NCI-H2171 treated with DMSO at 0.1 percent for 48 hours (cell line): Measurements from ENCODE around the gene MITF.

Experiments
- DNase-seq: peaks from one replicate; lab custom pipeline; 2025; lab: John Stamatoyannopoulos, UW

MITF gene, protein sequence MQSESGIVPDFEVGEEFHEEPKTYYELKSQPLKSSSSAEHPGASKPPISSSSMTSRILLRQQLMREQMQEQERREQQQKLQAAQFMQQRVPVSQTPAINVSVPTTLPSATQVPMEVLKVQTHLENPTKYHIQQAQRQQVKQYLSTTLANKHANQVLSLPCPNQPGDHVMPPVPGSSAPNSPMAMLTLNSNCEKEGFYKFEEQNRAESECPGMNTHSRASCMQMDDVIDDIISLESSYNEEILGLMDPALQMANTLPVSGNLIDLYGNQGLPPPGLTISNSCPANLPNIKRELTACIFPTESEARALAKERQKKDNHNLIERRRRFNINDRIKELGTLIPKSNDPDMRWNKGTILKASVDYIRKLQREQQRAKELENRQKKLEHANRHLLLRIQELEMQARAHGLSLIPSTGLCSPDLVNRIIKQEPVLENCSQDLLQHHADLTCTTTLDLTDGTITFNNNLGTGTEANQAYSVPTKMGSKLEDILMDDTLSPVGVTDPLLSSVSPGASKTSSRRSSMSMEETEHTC

DNA sequence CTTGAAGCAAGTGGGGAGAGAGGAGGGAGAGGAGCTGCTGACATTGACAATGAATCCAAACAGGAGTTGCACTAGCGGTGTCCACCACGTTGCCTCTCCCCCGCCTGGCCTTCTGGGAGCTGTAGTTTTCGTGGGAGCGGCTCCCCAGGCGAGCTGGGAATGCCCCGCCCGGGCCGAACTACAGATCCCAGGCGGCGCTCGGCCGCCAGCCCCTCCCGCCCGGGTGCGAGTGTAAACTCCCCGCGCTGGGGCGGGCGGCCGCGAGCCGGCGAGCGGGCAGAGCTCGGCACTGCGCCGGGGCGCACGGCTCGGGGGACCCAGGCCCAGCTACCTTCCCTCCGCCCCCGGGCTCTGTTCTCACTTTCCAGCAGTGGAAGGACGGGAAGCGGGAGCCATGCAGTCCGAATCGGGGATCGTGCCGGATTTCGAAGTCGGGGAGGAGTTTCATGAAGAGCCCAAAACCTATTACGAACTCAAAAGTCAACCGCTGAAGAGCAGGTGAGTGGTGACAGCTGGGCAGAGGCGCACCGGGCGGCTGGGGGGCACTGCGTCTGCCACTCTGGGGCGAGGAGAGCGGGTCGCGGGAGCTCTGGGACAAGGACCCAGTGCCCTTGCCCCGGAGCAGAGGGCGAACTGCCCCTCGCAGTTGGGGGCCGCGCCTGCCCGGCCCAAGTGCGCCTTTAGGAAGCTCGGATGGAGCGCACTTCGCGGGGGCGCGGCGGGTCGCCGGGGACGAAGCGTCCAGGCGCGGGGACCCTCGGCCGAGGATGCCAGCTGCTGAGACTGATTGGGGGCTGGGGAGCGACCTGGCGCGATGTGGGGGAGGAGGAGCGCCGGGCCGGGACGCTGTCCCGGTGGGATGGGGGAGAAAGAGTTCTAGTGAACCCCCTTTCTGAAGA lies at the start of gene MITF:
Gene MITF (plus strand): TSS at position 261 of the 899 bp plus-strand sequence. CDS start 134 bp downstream, at position 395.
- peak; percentile 78 for DNase-seq

DNA sequence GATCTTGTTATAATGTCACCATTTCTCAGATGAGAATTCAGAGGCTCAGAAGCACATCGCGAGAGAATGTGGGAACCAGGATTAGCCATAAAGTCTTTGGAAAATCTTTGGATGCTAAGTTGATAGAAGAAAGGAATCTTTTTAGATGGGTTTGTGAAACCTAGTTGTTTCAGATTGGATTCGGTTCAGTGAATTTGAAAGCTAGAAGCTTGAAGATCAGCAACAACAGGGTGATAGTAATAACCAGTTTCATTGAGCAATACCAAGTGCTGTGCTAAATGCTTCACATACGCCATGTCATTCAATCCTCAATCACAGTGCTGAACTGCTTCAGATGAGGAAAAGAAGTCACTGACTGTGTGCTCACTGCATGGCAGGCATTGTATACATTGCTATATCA lies 47.4 kb upstream of the MITF start:
- no peak for DNase-seq

- no peak for DNase-seq
These were observed 46.5 kb upstream of the MITF start for GRCh38 chr3:69692761-69693160.

DNA sequence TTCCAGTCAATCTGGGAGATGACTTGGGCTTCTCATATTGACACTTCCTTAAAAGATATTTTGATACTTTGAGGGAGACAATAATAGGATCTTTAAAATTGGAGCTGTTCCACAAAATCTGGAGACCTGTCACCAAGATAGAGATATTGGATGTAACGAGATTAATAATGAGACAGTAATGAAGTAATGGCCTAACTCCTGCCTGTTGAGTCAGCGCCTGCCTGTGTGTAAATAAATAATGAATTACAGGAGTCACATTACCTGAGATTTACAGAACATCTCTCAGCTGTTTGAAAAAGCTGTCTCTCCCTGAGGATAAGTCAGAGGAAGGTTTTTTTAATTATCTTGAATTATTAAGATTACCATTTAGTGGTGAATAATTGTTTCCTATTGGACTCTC lies 43.8 kb upstream of the MITF start:
- peak; percentile 41 for DNase-seq

DNA sequence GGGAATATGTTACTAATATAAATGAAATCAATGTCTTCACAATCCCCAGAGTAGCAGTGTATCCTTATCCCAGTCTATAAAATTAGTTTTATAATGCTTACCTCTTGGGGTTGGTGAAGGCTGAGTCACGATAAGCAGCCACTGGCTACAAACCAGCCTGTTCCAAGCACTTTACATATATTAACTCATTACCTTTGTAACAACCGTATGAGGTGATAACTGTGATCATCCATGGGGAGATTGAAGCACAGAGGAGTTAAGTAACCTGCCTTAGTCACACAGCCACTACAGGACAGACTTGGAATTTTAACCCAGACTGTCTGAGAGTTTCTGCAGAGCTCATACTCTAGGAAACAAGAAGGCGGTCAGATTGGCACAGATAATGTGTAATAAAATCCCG lies 43.3 kb upstream of the MITF start:
- no peak for DNase-seq

GRCh38 chr3:69696367-69696766 lies 42.9 kb upstream of the MITF start:
- DNase-seq, result no peak

- no peak for DNase-seq
These were observed 41.9 kb upstream of the MITF start for GRCh38 chr3:69697381-69697780.

DNA sequence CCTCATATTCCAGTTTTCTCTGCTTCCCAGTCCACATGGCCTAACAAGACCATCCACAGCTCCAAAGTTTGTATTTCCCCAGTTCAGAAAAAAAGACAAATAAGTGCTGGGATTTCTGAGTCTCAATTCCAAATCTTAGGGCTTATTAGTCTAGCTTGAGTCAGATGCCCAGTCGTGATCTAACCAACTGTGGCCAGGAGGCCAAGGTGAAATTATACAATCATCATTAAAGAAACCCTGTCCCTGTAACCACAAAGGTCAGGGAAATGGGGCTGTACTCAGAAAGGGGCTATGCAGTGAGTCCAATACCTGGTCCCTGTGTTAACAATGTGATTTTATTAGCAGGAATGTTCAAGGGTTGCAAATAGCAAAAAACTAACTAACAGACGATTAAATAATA lies 40.5 kb upstream of the MITF start:
- no peak for DNase-seq

- no peak for DNase-seq
These were observed 40.1 kb upstream of the MITF start for GRCh38 chr3:69699183-69699582.

DNA sequence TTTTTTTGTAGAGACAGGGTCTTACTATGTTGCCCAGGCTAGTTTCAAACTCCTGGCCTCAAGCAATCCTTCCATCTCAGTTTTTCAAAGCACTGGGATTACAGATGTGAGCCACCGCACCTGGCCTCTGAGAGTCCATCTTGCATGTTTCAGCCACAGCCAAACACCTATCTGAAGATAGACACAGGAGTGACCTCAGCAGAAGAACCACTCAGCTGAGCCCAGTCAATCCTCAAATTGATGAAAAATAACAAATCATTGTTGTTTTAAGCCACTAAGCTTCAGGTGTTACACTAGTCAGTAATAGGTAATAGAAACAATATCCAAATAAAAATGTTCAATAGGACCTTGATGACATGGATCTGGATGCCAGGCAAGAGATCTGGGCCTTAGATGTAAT lies 38.3 kb upstream of the MITF start:
- no peak for DNase-seq

- DNase-seq, result no peak
These were observed 28.9 kb upstream of the MITF start for GRCh38 chr3:69710153-69710977.

DNA sequence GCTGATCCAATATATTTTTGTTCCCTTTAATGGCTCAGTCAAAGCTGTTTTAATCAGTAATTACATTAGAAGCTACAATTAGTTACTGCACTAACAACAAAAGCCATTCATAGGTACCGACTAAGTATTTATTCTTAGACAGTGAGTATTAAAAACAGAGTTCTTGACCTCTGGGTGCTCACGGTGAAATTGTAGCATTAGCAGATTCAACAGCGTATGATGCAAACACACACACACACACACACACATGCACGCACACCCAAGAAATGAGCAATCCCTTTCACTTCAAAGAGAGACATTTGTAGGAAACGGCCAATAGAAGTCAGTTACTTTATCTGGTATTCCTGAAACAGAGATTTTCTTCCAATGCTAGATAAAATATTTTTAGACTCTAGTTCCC lies 27.0 kb upstream of the MITF start:
- DNase-seq, result no peak

DNA sequence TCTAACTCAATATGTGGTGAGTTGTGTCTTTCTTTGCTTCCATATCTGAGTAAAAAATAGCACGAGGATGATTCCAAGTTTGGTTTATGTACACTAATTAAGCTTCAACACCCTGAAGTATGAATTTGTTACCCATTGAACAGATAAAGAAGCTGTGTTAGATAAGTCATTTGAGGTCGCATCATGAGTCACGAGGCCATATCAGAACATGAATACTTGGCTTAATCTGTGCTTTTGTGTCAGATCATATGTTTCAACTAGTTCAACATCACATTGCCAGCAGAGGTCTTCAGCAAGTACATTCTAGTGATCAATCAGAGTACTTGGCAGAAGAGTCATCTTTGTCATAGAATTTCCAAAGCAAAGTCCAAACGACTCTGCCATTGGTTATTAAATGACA lies 26.3 kb upstream of the MITF start:
- DNase-seq, result no peak

DNA sequence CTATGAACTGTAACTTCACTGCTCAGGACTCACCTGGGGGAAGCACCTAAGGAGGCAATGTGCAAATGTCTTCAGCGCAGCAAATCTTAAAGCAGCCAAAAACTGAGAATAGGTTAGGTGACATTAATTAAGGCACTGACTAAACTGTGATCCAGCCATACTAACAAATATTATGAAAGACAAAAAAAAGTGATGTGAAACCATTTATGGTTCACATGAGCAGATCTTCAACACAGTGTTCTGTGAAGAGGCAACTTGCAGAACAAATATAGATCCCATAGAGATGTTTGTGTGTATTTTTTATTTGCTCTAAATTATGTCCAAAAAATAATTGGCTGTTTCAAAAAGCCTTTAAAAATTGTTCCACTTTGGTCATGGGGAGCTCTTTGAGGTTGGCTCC lies 24.1 kb upstream of the MITF start:
- no peak for DNase-seq

GRCh38 chr3:69716119-69716518 lies 23.1 kb upstream of the MITF start:
- no peak for DNase-seq

- no peak for DNase-seq
These were observed 20.2 kb upstream of the MITF start for GRCh38 chr3:69718866-69719586.

DNA sequence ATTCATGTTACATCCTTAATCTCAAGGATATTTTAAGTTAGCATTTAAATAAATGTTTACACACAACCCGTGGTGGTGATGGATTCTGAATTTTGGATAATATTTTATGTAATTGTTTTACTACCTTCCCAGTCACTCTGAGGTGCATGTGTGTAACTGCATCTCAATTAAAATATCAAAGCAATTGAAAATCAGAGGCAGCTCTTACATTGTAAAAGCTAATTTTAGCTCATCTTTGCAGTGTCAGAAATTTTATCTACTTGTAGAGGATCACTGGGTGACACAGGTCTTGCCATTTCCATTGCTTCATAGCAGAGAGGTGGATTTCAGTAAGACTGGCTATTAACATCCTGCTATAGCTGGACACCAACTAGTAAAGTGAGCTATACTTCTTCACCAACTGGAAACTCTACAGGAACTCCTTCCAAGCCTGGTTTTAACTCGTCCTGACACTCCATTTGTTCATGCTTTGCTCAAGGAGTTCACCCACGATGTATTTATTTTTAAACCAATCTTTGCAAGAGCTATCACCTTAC lies 19.6 kb upstream of the MITF start:
- no peak for DNase-seq

GRCh38 chr3:69720824-69721223 lies 18.4 kb upstream of the MITF start:
- DNase-seq, result no peak

DNA sequence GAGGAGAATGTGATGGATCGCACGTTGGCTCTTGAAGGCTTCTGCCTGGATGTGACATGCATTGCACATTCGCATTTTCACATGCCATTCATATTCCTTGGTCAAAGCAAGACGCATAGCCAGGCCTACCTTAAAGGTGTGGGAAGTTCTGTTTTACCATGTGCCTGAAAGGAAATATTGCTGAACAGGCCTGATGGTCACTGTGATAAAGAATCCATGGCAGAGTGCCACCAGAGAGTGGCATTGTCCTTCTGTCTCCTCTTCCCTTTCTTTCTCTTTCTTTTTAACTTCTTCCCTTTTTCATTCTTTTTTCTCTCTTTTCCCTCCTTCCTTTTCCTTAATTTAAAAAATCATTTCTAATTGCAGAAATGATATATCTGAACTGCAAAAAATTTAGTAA lies 15.9 kb upstream of the MITF start:
- no peak for DNase-seq

GRCh38 chr3:69724722-69725435 lies 14.4 kb upstream of the MITF start:
- DNase-seq, result no peak
